SU-DHL-6 (cell line): ENCODE data around the gene ATXN7L1.

ENCODE experiments used
- H2AFZ ChIP-seq: fragments of 200-600 bp; sonication (generic); 2 replicates; pipeline ENCODE4 v1.6.1; 2014; ENCODE audit warnings: low read depth, mild to moderate bottlenecking, moderate library complexity, mixed read lengths, antibody characterized with exemption, low read length; ENCODE audit not compliant: severe bottlenecking
- H3F3A ChIP-seq: fragments of 200-600 bp; shearing (Covaris generic); 2 replicates; pipeline ENCODE4 v1.6.0; 2016; ENCODE audit warnings: antibody characterized with exemption, mild to moderate bottlenecking; ENCODE audit not compliant: insufficient read depth
- H3K27ac ChIP-seq: fragments of 200-600 bp; sonication (generic); 2 replicates; pipeline ENCODE4 v1.5.1; 2016; ENCODE audit warnings: low read depth, mild to moderate bottlenecking, low read length, moderate library complexity, mixed read lengths
- H3K27me3 ChIP-seq: fragments of 200-600 bp; sonication (generic), shearing (Covaris generic); 2 replicates; pipeline ENCODE4 v1.6.0; 2014; ENCODE audit warnings: mild to moderate bottlenecking, low read length
- H3K36me3 ChIP-seq: fragments of 200-600 bp; sonication (generic); 2 replicates; pipeline ENCODE4 v1.6.1; 2014; ENCODE audit warnings: mild to moderate bottlenecking, low read length, mixed read lengths
- H3K4me2 ChIP-seq: fragments of 300-600, 200-600 bp; shearing (Covaris generic), sonication (generic); 2 replicates; pipeline ENCODE4 v1.6.0; 2014; ENCODE audit warnings: low read length, low read depth, mild to moderate bottlenecking; ENCODE audit not compliant: poor library complexity, severe bottlenecking
- H3K4me3 ChIP-seq: fragments of 200-600 bp; sonication (generic); 2 replicates; pipeline ENCODE4 v1.5.1; 2014; ENCODE audit warnings: antibody characterized with exemption, low read length, mild to moderate bottlenecking, mixed read lengths; ENCODE audit not compliant: insufficient read depth, poor library complexity, severe bottlenecking
- H3K79me2 ChIP-seq: fragments of 200-600 bp; sonication (generic); 2 replicates; pipeline ENCODE4 v1.6.1; 2014; ENCODE audit warnings: mild to moderate bottlenecking, low read length, moderate library complexity; ENCODE audit not compliant: insufficient read depth
- H3K9ac ChIP-seq: fragments of 200-600 bp; sonication (generic); 2 replicates; pipeline ENCODE4 v1.7.0; 2014; ENCODE audit warnings: mild to moderate bottlenecking, low read length
- H3K9me2 ChIP-seq: fragments of 200-600 bp; sonication (generic); replicated peaks from 2 replicates; pipeline ENCODE4 v1.6.1; 2014; ENCODE audit warnings: low read length; ENCODE audit not compliant: insufficient read depth
- H3K9me3 ChIP-seq: fragments of 200-600 bp; sonication (generic); 2 replicates; pipeline ENCODE4 v1.6.1; 2014; ENCODE audit warnings: low read length, mixed read lengths; ENCODE audit not compliant: insufficient read depth
- H4K20me1 ChIP-seq: fragments of 200-600 bp; sonication (generic); 2 replicates; pipeline ENCODE4 v1.6.1; 2014; ENCODE audit warnings: low read depth, mild to moderate bottlenecking, antibody characterized with exemption, low read length, moderate library complexity, mixed read lengths
- EZH2phosphoT487 ChIP-seq: fragments of 200-600 bp; sonication (generic), shearing (Covaris generic); conservative IDR thresholded peaks from 2 replicates; pipeline ENCODE4 v1.6.1; 2018; ENCODE audit warnings: mild to moderate bottlenecking, antibody characterized with exemption, low read length, moderate library complexity, mixed read lengths
- TF ChIP-seq, protein P1 (sequence below): fragments of 200-600 bp; sonication (generic); IDR thresholded peaks from one replicate; pipeline ENCODE4 v1.5.1; 2017; ENCODE audit warnings: antibody characterized with exemption, mild to moderate bottlenecking, low read length, moderate library complexity; ENCODE audit not compliant: insufficient read depth, poor library complexity, severe bottlenecking

ATXN7L1 gene

DNA sequence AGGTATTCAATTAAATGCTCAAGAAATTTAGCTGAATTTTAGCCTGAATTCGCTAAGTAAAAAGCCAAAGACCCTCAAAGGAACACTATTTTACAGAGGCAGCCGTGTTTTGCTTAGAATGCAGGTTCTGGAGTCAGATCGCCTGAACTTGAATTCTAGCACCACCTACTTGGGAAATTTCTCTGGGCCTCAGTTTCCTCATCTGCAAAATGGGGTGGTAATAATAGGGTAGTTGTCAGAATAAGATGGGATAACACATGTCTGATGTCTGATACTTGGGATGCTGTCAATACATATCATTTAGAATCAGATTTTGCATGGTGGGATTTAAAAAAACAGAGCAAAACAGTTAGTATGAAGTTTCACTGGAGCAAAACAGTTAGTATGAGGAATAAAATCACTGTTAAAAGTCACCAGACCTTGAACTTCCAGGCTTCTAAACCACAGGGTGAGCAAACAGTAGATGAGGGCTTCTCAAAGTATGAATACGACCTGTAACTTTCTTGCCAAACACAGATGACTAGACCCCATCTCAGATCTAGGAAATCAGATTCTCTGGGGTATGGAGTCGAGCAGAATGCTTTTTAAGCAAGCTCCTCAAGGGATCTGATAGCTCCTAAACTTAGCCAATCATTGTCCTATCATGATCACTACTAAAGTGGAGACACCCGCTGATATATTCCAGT is 75.4 kb downstream of the ATXN7L1 start:
- H3K4me3 ChIP-seq, result no peak overlapping the region
- H3K79me2 ChIP-seq, result no peaks in the 10 kb centered on the region
- H3K9me2 ChIP-seq, result no peaks in the 10 kb centered on the region
- no peaks in the 10 kb centered on the region for H3K9me3 ChIP-seq
- H3K9ac ChIP-seq, result no peak overlapping the region
- no peaks in the 10 kb centered on the region for H3F3A ChIP-seq
- no peaks in the 10 kb centered on the region for H3K36me3 ChIP-seq
- H3K4me2 ChIP-seq, result no peak overlapping the region
- H3K27ac ChIP-seq, result no peak overlapping the region
- TF ChIP-seq EZH2phosphoT487, result no peak
- TF ChIP-seq, protein P1, sequence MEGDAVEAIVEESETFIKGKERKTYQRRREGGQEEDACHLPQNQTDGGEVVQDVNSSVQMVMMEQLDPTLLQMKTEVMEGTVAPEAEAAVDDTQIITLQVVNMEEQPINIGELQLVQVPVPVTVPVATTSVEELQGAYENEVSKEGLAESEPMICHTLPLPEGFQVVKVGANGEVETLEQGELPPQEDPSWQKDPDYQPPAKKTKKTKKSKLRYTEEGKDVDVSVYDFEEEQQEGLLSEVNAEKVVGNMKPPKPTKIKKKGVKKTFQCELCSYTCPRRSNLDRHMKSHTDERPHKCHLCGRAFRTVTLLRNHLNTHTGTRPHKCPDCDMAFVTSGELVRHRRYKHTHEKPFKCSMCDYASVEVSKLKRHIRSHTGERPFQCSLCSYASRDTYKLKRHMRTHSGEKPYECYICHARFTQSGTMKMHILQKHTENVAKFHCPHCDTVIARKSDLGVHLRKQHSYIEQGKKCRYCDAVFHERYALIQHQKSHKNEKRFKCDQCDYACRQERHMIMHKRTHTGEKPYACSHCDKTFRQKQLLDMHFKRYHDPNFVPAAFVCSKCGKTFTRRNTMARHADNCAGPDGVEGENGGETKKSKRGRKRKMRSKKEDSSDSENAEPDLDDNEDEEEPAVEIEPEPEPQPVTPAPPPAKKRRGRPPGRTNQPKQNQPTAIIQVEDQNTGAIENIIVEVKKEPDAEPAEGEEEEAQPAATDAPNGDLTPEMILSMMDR, result no peak
- no peak overlapping the region for H2AFZ ChIP-seq
- H4K20me1 ChIP-seq, result no peaks in the 10 kb centered on the region
- H3K27me3 ChIP-seq, result no peaks in the 10 kb centered on the region

DNA sequence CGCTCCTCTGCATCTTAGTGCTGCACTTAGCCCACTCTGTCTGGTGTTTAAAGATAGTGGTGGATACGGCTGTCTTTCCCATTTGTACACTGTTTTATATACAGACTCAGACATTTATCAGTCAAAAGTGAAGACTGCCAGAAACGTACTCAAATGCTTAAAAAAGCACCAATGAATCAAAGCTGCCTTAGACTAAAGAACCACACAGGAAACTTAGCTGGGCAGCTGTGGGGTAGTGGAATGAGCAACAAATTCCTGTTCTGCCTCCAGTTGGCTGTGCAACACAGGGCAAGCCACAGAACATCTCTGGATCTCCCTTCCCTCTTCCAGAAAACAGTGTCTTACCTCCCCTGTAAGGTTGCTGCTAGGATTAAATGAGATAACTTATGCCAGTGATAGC is 76.0 kb downstream of the ATXN7L1 start:
- Histone ChIP-seq H3K9me3 (no peaks in the 10 kb centered on the region), H2AFZ (no peak overlapping the region), H3F3A (no peaks in the 10 kb centered on the region), H3K79me2 (no peaks in the 10 kb centered on the region), H3K27ac (no peak overlapping the region), H4K20me1 (no peaks in the 10 kb centered on the region), H3K9ac (no peak overlapping the region), H3K4me3 (no peak overlapping the region), H3K36me3 (no peaks in the 10 kb centered on the region), H3K27me3 (no peaks in the 10 kb centered on the region), H3K4me2 (no peak overlapping the region), H3K9me2 (no peaks in the 10 kb centered on the region)
- no peak for TF ChIP-seq EZH2phosphoT487
- TF ChIP-seq, protein P1, result no peak

DNA sequence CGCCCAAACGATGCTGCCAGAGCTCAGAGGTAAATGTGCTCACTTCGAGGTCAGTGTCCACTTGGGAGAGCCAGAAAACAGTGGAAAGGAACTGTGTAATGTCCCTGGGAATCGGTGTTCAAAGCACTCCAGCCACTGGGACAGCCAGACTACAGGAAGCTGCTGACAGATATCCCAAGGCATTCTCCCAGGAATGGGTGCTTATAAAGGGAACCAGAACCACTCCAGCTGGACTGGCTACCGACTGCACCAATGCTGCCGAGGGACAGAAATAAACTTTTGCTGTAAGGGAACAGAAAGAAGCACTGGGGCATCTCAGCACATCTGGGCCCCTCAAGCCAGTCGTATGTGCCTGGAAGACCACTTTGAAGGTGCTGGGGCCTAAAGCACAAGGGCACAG is 76.7 kb downstream of the ATXN7L1 start:
- H3K9ac ChIP-seq, result no peak overlapping the region
- H3F3A ChIP-seq, result no peaks in the 10 kb centered on the region
- no peak overlapping the region for H3K4me2 ChIP-seq
- H3K36me3 ChIP-seq, result no peaks in the 10 kb centered on the region
- H3K27me3 ChIP-seq, result no peaks in the 10 kb centered on the region
- no peak overlapping the region for H3K4me3 ChIP-seq
- H3K9me2 ChIP-seq, result no peaks in the 10 kb centered on the region
- TF ChIP-seq EZH2phosphoT487, result no peak
- TF ChIP-seq, protein P1, result no peak
- no peaks in the 10 kb centered on the region for H3K9me3 ChIP-seq
- H4K20me1 ChIP-seq, result no peaks in the 10 kb centered on the region
- no peak overlapping the region for H3K27ac ChIP-seq
- H3K79me2 ChIP-seq, result no peaks in the 10 kb centered on the region
- no peak overlapping the region for H2AFZ ChIP-seq
